GM21423 (cell line): ENCODE measurements around the gene OR6B1.
"Not testable (repeated sequence)": the region's sequence is repeated elsewhere in the genome, so short reads cannot be mapped to it uniquely, and the experiment has no call there.

Experiments used
- ATAC-seq: cut with Tn5 transposase; IDR thresholded peaks from one replicate; pipeline ENCODE4 v1.9.1; 2021; ENCODE audit warnings: mild to moderate bottlenecking, moderate library complexity; ENCODE audit not compliant: unreplicated experiment

Gene OR6B1

GRCh38 chr7:144037414-144038035, 37.4 kb downstream of the OR6B1 start:
- no peak for ATAC-seq

GRCh38 chr7:144038887-144039286, 38.8 kb downstream of the OR6B1 start:
- ATAC-seq = no peak

DNA sequence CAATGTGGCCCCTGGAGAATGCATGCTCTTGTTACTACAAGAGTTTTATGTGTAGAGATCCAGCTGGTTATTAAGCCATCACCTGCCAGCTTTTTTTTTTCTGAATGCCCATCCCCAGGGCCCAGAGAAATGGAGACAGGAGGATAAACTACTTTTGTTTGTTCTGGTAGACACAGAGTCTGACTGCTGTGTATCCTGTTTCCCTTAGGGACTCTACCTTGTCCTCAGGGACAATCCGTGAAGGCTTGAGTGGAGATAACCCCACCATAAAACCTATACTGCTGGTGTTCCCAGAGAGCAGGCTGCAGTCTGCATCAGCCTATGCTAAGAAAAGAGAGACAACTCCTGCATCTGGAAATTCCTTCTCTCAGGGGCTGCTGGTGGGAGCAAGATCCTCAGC, 48.5 kb downstream of the OR6B1 start, which contains the start of gene OR2A5:
OR2A5 (plus strand) TSS at position 301 of the 400 bp plus-strand sequence. CDS start 1,454 bp downstream, outside the sequence.
- no peak for ATAC-seq

GRCh38 chr7:144049491-144049890, 49.4 kb downstream of the OR6B1 start:
- ATAC-seq = no peak

DNA sequence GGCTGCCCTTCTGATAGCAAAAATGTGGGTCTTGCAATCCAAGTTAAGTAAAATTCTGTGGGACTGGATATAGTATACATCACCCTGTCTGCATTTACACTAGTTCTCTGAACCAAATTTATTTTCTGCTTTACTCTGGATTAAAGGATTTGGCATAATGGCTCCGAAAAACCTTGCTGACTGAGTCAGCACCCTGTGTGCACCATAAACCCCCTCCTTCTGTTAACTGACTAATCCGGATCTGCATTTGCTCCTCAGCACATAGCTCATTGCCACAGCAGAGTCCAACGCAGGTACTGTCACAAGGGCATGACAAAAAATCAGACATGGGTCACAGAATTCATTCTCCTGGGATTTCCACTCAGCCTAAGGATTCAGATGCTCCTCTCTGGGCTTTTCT, 50.0 kb downstream of the OR6B1 start:
- no peak for ATAC-seq

- ATAC-seq = not testable (repeated sequence)
Observed at GRCh38 chr7:144050884-144051283, 50.8 kb downstream of the OR6B1 start.

GRCh38 chr7:144057954-144058353, 57.8 kb downstream of the OR6B1 start:
- ATAC-seq = no peak
